Measurements from ENCODE around the gene FXYD1.

Gene FXYD1

DNA sequence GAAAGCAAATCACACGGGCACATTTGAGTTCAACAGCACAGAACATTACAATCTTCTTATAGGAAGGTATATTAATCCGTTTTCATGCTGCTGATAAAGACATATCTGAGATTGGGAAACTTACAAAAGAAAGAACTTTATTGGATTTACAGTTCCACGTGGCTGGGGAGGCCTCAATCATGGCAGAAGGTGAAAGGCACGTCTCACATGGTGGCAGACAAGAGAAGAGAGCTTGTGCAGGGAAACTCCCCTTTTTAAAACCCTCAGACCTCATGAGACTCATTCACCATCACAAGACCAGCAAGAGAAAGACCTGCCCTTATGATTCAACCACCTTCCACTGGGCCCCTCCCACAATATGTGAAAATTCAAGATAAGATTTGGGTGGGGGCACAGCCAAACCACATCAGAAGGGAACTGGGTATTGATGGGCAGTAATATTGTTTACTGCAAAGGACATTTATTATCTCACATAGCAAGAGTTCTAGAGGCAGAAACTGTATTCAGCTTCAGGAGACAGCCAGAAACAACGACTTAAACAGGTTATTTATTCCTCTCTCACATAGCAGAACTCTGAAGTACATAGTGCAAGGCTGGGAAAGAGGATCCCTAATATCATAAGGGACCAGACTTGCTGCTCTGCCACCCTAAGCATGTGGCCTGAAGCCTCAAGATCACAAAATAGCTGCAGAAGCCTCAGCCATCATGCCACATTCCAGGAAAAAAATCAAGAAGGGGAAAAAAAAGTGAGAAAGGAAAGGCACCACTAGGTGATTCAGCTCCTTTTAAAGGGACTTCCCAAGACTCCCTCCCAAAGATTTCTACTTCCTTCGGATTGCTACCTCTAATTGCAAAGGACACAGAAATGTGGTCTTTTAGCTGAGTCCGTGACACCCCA, 39.0 kb downstream of the FXYD1 start:
- DNase-seq (ENCODE audit: extremely low spot score, insufficient read length, low read depth): no peak
- FAIRE-seq: no peak

DNA sequence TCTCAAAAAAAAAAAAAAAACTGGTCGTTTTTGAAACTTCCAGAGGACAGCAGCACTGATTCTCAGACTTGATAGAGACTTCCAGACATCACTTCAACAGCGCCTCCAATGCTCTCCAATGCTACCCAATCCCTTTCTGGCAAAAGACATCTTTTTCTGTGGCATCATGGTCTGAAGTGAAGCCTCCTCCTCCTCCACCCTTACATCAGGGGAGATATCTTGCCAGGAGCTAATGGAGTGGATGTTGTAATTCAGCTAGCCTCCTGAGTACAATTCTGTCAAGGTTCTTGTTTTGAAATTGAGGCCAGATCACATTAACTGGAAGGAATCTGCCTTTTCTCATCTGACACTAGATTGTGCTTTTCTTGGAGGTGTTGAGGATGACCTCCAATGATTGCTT, 40.1 kb downstream of the FXYD1 start:
- DNase-seq (ENCODE audit: extremely low spot score, insufficient read length, low read depth) (no peak), FAIRE-seq (no peak)

DNA sequence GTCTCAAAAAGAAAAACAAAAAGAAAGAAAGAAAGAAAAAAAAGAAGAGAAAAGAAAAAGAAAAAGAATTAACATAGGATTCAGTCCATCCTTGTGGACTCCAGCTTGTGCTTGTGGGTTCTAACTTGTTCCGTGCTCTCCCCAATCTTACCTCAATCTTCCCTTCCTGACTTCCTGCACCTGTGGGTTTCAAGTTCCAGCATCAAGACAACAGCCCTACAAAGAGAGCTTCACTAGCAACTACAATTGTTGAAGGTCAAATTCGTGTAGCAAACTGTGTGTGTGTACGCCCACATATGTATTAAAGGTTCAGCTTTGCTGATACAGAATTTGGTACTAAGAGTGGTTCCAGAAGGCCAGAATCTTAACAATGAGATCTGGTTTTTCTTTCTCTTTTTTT, 41.2 kb downstream of the FXYD1 start:
- DNase-seq (ENCODE audit: extremely low spot score, insufficient read length, low read depth) (no peak), FAIRE-seq (no peak)

DNA sequence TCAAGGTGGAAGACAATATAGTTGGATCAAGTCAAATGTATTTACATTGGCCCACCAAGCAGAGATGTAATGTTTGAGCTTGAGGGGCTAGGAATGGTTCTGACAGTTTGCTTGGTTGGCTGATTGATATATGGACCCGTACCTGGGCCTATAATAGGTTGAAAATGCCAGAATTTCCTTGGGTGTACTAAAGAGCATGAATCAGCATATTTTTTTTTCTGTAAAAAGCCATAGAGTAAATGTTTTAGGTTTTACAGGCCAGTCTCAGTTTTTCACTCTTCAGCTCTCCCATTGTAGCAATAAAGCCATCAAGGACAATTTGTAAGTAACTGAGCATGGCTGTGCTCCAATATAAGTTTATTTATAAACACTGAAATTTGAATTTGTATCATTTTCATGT, 42.8 kb downstream of the FXYD1 start:
- FAIRE-seq (no peak), DNase-seq (ENCODE audit: extremely low spot score, insufficient read length, low read depth) (no peak)

DNA sequence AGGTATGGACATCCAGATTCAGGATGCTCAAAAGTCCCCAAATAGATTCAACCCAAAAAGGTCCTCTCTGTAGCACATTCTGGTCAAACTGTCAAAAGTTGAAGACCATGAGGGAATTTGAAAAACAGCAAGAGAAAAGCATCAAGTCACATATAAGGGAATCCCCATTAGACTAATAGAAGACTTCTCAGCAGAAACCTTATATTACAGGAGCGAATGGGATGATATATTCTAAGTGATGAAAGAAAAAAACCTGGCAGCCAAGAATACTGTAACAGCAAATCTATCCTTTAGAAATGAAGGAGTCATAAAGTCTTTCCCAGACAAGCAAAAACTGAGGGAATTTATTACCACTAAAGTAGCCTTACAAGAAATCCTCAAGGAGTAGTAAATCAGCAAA, 45.6 kb downstream of the FXYD1 start:
- FAIRE-seq: no peak
- DNase-seq (ENCODE audit: extremely low spot score, insufficient read length, low read depth): no peak

DNA sequence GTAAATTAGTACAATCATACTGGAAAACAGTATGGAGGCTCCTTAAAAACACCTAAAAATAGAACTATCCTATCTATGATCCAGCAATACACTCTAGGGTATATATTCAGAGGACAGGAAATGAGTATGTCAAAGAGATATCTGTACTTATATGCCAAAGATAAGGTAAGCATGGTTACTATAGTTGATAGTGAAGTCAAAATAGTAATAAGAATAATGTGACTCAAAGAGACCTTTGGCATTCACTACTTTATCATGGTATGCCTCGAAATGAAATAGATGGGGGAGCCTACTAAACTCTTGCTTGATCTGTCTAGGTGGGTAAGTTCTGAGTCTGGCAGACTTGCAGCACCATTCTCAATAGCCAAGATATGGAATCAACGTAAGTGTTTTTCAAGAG, 46.3 kb downstream of the FXYD1 start:
- FAIRE-seq: no peak
- DNase-seq (ENCODE audit: extremely low spot score, insufficient read length, low read depth): no peak

Measured in GM18507 (cell line).